GM10266 (cell line): ENCODE data around the gene LDLRAD1.
"Not testable (repeated sequence)": the region's sequence is repeated elsewhere in the genome, so short reads cannot be mapped to it uniquely, and the experiment has no call there.

Experiments
- DNase-seq: peaks from one replicate; pipeline ENCODE4 v3.0.0; 2012; ENCODE audit errors: extremely low spot score
- TF ChIP-seq, protein P1 (sequence below): IDR thresholded peaks from 2 replicates; pipeline ENCODE4 v1.5.1; 2012; ENCODE audit warnings: mild to moderate bottlenecking, low read depth; ENCODE audit not compliant: control insufficient read depth, insufficient read depth; ENCODE audit errors: missing control alignments

LDLRAD1 gene

DNA sequence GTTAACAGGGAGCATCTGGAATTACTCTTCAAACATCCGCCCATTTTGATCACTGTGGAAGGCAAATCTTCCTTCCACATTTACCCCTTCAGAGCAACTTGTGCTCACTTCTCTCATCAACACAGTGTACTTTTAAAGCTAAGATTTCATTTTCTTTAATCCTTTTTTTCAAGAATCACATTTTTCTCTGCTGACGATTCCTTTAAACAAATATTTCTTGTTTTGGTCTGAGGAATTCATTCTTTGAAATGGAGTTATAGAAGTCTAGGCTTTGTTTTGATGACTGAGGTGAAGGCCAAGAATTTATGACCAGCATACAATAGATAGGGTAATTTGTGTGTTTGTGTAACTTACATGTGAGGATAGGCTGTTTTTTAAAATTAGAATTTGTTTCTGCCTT is 46.3 kb downstream of the LDLRAD1 start:
- TF ChIP-seq, protein P1, sequence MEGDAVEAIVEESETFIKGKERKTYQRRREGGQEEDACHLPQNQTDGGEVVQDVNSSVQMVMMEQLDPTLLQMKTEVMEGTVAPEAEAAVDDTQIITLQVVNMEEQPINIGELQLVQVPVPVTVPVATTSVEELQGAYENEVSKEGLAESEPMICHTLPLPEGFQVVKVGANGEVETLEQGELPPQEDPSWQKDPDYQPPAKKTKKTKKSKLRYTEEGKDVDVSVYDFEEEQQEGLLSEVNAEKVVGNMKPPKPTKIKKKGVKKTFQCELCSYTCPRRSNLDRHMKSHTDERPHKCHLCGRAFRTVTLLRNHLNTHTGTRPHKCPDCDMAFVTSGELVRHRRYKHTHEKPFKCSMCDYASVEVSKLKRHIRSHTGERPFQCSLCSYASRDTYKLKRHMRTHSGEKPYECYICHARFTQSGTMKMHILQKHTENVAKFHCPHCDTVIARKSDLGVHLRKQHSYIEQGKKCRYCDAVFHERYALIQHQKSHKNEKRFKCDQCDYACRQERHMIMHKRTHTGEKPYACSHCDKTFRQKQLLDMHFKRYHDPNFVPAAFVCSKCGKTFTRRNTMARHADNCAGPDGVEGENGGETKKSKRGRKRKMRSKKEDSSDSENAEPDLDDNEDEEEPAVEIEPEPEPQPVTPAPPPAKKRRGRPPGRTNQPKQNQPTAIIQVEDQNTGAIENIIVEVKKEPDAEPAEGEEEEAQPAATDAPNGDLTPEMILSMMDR = no peak
- DNase-seq = no peak

DNA sequence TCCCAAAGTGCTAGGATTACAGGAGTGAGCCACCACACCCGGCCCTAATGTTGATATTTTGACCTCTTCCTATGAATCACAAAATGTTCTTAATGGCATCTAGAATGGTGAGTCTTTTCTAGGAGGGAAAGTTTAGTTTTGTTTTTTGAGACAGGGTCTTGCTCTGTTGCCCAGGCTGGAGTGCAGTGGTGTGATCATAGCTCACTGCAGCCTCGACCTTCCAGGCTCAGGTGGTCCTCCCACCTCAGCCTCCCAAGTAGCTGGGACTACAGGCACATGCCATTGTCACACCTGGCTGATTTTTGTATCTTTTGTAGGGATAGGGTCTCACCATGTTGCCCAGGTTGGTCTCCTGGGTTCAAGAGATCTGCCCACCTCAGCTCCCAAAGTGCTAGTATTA is 48.7 kb downstream of the LDLRAD1 start:
- not testable (repeated sequence) for DNase-seq

DNA sequence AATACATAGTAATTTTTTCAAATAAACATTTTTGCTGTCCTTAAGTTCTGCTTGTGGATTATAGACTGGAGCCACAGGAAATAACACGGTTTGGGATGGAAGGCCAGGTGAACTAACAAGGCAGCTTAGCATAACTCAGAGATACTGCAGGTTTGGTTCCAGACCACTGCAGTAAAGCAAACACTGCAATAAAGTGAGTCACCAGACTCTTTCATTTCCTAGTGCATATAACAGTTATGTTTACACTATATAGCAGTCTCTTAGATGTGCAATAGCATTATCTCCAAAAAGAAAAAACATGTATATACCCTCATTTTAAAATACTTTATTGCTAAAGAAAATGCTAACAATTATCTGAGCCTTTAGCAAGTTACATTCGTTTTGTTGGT is 49.9 kb downstream of the LDLRAD1 start:
- TF ChIP-seq, protein P1 = no peak
- no peak for DNase-seq

DNA sequence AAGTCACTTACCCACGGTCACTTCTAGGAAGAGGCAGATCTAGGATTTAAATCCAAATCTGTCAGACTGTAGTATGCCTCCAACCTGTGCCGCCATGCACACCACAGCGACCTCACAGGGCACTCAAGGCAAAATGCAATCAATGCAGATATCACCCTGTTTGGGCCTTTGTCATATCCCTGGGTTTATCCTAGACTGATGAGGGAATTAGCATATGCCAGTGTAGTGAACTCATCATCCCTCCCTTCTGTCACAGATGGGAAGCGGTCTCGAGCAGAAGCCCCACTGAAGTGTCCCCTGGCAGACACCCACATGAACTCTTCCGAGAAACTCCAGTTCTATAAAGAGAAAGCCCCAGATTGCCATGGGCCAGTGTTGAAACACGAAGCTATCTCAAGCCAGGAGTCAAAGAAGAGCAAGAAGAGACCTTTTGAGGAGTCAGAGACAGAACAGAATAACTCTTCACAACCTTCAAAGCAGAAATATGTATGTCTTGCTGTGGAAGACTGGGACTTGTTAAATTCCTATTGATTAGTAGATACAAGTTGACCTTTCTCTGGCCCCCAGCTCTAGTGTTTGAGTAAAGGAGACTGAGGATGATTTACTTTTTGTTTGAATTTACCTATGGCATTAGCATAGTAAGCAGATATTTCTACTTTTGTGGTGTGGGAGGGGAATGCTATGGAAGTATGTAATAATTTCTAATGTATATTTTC is 50.4 kb downstream of the LDLRAD1 start:
- TF ChIP-seq, protein P1 = no peak
- DNase-seq = no peak

DNA sequence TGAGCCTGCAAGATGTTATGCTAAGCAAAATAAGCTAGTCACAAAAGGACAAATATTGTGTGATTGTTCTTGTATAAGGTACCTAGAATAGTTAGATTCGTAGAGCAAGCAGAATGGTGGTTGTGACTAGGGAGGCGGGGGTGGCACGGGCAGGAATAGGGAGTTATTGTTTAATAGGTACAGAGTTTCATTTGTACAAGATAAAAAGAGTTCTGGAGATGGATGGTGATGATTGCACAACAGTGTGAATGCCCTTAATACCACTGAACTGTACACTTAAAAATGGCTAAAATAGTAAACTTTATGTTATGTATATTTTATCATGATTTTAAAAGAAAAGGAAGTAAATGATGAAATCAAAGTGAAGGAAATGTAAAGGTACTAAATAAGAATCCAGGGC is 51.2 kb downstream of the LDLRAD1 start:
- no peak for DNase-seq
- TF ChIP-seq, protein P1 = no peak

DNA sequence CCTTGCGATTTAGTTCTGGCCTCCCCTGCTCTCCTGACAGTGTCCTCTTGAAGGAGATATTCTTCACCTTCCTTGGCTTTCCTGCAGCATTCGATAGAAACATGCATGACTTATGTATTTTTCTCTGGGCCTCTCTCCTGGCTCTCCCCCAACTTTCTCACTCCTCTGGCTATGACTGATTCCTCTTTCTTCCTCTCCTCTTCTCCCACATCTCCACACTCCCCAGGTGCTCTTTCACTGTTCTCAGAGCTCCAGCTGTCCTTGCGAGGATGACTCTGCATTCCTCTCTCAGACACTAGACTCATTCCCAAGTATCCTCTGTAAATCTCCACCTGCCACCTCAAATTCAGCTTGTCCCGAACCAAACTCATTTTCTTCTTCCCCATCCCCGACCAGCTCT is 53.9 kb downstream of the LDLRAD1 start:
- TF ChIP-seq, protein P1 = no peak
- DNase-seq = no peak

DNA sequence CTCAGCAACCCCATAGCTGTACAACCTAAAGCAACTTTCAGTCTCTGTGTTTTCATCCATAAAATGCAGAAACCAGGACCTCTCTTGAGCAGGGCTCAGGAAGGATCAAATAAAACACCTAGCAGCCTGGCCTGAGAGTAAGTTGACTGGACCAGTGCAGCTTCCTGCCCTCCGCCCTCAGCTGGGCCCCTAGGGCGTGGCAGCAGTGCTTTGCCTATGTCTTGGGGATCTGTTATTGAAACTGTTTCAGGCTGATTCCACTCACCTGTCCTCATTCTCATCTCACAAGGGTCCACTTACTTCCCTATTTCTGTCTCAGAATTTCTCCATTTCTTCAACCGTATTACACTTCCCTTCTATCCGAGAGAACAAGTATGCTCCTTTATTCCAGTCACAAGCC is 54.5 kb downstream of the LDLRAD1 start:
- TF ChIP-seq, protein P1 = no peak
- no peak for DNase-seq

DNA sequence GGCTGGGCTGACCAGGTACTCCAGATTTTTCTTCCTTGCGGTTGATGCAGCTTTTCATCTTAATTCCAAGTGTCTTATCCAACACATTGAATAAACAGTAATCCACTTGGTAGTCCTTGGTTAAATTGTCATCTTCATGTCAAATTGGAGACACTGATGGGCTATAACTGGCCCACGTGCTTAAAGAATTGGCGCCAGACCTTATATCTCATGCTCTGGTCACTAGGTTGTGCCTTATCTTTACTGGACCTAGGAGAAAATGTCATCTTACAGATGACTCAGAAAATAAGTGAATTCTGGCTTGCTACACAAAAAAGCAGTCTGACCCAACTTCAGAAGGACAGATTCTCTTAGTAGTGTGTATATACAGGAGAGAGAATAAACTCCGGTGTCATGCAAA is 55.6 kb downstream of the LDLRAD1 start:
- TF ChIP-seq, protein P1 = no peak
- DNase-seq = no peak
